CD4-positive, alpha-beta T cell (primary cell): ENCODE results near the gene MSRB3. TPM values are rescaled to one million over a fixed set of nuclear protein-coding genes. Genes with fewer than 3 reads are reported as not detected.

Experiments
- ATAC-seq: fragments of 200-7000 bp; cut with Tn5 transposase; one replicate; pipeline ENCODE4 v1.10.0; 2022; ENCODE audit warnings: mild to moderate bottlenecking; ENCODE audit not compliant: poor library complexity
- CTCF ChIA-PET: fragments of 350-600 bp; sonication (Branson Sonifier 250); formaldehyde crosslinking; loops from one replicate; lab custom pipeline; 2021; ENCODE audit warnings: antibody characterized with exemption, inconsistent platforms; lab: Charles Lee
- POLR2A ChIA-PET: fragments of 350-600 bp; sonication (Branson Sonifier 250); formaldehyde crosslinking; loops from one replicate; lab custom pipeline; 2021; ENCODE audit warnings: antibody characterized with exemption, inconsistent platforms; lab: Charles Lee
- DNase-seq, 14 experiments: peaks; one replicate each; pipeline ENCODE4 v3.0.0-alpha.2; 2013 to 2020; ENCODE audit warnings: mixed read lengths in 2 of 14
- H3K27ac ChIP-seq, 2 donors: one replicate each; pipeline versions ENCODE4 v1.5.1 to v1.7.0; 2013; ENCODE audit warnings: low read length in 2 of 2, low read depth in 1 of 2, mild to moderate bottlenecking in 1 of 2
- H3K27me3 ChIP-seq, 2 experiments: 1 replicate in 1 of 2; 2 replicates in 1 of 2; pipeline versions ENCODE4 v1.6.1 to v1.7.0; 2013; ENCODE audit warnings: low read length in 2 of 2, control low read depth in 1 of 2, mild to moderate bottlenecking in 1 of 2, moderate library complexity in 1 of 2; ENCODE audit not compliant: insufficient read depth in 2 of 2, control insufficient read depth in 1 of 2
- H3K36me3 ChIP-seq: one replicate; pipeline ENCODE4 v1.6.1; 2013; ENCODE audit warnings: low read length, control low read depth; ENCODE audit not compliant: insufficient read depth
- H3K4me1 ChIP-seq: one replicate; pipeline ENCODE4 v1.6.1; 2013; ENCODE audit warnings: low read length, control low read depth; ENCODE audit not compliant: insufficient read depth
- H3K4me3 ChIP-seq: one replicate; pipeline ENCODE4 v1.5.1; 2013; ENCODE audit warnings: mild to moderate bottlenecking, low read length, moderate library complexity
- H3K9me3 ChIP-seq, 2 experiments: 1 replicate in 1 of 2; 2 replicates in 1 of 2; pipeline versions ENCODE4 v1.6.1 to v1.7.0; 2013; ENCODE audit warnings: low read length in 2 of 2, mild to moderate bottlenecking in 2 of 2, control low read depth in 1 of 2, moderate library complexity in 1 of 2; ENCODE audit not compliant: control insufficient read depth in 1 of 2, insufficient read depth in 1 of 2
- H3K27ac Mint-ChIP-seq: one replicate; pipeline ENCODE4 v1.8.0; 2020; ENCODE audit warnings: mixed read lengths
- H3K27me3 Mint-ChIP-seq: one replicate; pipeline ENCODE4 v1.8.0; 2021; ENCODE audit warnings: mixed read lengths
- H3K36me3 Mint-ChIP-seq: one replicate; pipeline ENCODE4 v1.8.0; 2021; ENCODE audit warnings: low read depth, mixed read lengths
- H3K4me1 Mint-ChIP-seq: one replicate; pipeline ENCODE4 v1.8.0; 2021; ENCODE audit warnings: low read depth, mixed read lengths
- H3K4me3 Mint-ChIP-seq: one replicate; pipeline ENCODE4 v1.8.0; 2020; ENCODE audit warnings: mild to moderate bottlenecking, mixed read lengths
- H3K9me3 Mint-ChIP-seq: one replicate; pipeline ENCODE4 v1.8.0; 2020; ENCODE audit warnings: mixed read lengths
- intact Hi-C, 2 experiments: fragments of 100-400 bp; cut with DNase I in 1 of 2; cut with micrococcal nuclease in 1 of 2; formaldehyde crosslinking; loops; one replicate each; pipeline versions ENCODE4 v1.15.1 to v1.9.0; 2023 to 2025; cut with DNase I, micrococcal nuclease
- total RNA-seq, 174 experiments: library from RNA in 2 of 174; stranded (reverse) in 2 of 174; gene quantifications; one replicate each; pipeline ENCODE4 v1.2.3 and lab custom pipeline; 2021 to 2026
- TF ChIP-seq, protein P1 (sequence below): fragments of 200-600 bp; IDR thresholded peaks from one replicate; pipeline ENCODE4 v1.8.0; 2022; ENCODE audit warnings: antibody characterized with exemption, mild to moderate bottlenecking

Gene MSRB3
- total RNA-seq, 2 experiments from 2014 or later, result 0.17 TPM; not detected in 1

DNA sequence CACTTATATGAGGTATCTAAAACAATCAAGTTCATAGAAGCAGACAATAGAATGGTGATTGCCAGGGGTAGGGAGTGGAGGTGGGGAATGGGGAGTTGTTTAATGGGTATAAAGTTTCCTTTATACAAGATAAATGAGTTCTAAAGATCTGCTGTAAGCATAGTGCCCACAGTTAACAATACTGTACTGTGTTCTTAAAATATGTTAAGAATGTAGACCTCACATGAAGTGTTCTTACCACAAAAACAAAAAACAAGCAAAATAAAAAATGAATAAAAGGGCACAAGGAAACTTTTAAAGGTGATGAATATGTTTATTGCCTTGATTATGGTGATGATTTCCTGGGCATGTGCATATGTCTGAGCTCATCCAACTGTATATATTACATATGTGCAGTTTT lies 211.8 kb downstream of the MSRB3 start:
- Mint-ChIP-seq H3K36me3 (no peaks in the 10 kb centered on the region), H3K4me1 (no peaks in the 10 kb centered on the region), H3K4me3 (no peak overlapping the region), H3K27me3 (no peaks in the 10 kb centered on the region), H3K27ac (no peak overlapping the region), H3K9me3 (peaks cover 3% of the 10 kb centered on the region)
- H3K4me1 ChIP-seq, result no peaks in the 10 kb centered on the region
- no peak overlapping the region for H3K27ac ChIP-seq
- ChIA-PET POLR2A (no interaction called here), CTCF (no interaction called here)
- DNase-seq (no peak), ATAC-seq (no peak)
- no peaks in the 10 kb centered on the region for H3K27me3 ChIP-seq
- intact Hi-C loops, result no loop called here
- H3K36me3 ChIP-seq, result no peaks in the 10 kb centered on the region
- TF ChIP-seq, protein P1, sequence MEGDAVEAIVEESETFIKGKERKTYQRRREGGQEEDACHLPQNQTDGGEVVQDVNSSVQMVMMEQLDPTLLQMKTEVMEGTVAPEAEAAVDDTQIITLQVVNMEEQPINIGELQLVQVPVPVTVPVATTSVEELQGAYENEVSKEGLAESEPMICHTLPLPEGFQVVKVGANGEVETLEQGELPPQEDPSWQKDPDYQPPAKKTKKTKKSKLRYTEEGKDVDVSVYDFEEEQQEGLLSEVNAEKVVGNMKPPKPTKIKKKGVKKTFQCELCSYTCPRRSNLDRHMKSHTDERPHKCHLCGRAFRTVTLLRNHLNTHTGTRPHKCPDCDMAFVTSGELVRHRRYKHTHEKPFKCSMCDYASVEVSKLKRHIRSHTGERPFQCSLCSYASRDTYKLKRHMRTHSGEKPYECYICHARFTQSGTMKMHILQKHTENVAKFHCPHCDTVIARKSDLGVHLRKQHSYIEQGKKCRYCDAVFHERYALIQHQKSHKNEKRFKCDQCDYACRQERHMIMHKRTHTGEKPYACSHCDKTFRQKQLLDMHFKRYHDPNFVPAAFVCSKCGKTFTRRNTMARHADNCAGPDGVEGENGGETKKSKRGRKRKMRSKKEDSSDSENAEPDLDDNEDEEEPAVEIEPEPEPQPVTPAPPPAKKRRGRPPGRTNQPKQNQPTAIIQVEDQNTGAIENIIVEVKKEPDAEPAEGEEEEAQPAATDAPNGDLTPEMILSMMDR, result no peak
- no peak overlapping the region for H3K4me3 ChIP-seq
- no peaks in the 10 kb centered on the region for H3K9me3 ChIP-seq

DNA sequence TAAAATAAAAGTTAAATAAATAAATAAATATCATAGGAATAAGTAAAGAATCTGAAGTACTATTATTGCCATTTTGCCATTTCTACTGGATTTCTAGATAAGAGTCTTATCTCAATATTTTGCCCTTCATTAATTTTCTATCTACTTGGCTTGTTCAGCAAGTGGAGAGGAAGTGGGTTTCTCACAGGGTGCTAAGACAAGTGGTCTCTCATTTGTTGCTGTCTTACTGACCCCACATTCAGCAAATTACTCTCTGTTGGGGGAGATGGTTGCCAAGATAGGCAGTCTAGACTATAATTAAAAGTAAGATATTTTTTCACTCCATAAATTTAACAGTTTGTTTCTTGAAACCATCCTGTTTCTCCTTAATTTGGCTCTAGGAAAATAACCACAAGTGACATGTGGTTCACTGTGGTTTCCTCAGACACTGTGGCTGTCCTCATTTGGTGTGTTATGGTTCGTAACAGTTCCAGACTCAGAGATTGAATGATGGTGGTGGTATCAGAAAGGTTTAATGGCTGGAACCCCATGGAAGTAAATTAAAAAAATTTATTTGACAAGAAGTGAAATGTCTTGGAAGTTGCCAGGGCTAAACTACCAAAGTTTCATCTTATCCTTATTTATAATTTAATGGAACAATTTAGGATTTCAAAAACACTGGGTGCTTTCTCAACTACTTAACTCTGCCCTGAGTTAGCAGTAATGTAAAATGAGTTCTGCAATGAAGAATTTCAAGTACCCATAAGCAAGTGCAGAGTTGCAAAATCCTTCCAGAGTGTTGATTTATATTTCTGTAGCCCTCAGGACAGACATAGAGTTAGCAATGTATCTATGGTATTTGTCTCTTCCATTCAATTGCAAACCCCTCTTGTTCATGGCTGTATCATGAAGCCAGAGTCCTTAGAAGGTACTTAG lies 214.8 kb downstream of the MSRB3 start:
- no peak for ATAC-seq
- no peaks in the 10 kb centered on the region for H3K9me3 ChIP-seq
- intact Hi-C loops, result no loop called here
- Mint-ChIP-seq H3K4me3 (no peak overlapping the region), H3K27ac (no peak overlapping the region), H3K27me3 (no peaks in the 10 kb centered on the region), H3K9me3 (no peaks in the 10 kb centered on the region), H3K36me3 (no peaks in the 10 kb centered on the region), H3K4me1 (no peaks in the 10 kb centered on the region)
- ChIA-PET CTCF (no interaction called here), POLR2A (no interaction called here)
- H3K27ac ChIP-seq, result no peak overlapping the region
- TF ChIP-seq, protein P1, result no peak
- no peaks in the 10 kb centered on the region for H3K4me1 ChIP-seq
- no peak for DNase-seq
- H3K36me3 ChIP-seq, result no peaks in the 10 kb centered on the region
- no peak overlapping the region for H3K4me3 ChIP-seq
- no peaks in the 10 kb centered on the region for H3K27me3 ChIP-seq

DNA sequence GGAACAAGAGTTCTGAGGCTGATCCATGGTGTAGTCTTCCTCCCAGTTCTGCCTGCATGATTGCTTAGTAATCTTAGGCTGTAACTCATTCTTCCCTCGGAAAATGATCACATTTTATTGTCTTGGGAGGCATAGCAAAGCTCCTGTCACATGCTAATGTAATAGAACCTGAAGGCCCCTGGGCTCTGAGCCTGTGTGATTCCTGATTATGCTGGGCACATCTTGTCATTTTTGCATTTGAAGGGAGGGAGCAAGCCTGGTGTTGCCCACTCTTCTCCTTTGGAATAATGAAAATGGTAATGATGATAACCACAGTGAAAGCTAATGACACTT lies 215.4 kb downstream of the MSRB3 start:
- Histone ChIP-seq H3K36me3 (no peaks in the 10 kb centered on the region), H3K4me1 (no peaks in the 10 kb centered on the region), H3K4me3 (no peak overlapping the region), H3K27me3 (no peaks in the 10 kb centered on the region), H3K27ac (no peak overlapping the region), H3K9me3 (no peaks in the 10 kb centered on the region)
- ATAC-seq (no peak), DNase-seq (no peak)
- intact Hi-C loops, result no loop called here
- CTCF ChIA-PET, result no interaction called here
- TF ChIP-seq, protein P1, result no peak
- Mint-ChIP-seq H3K27ac (no peak overlapping the region), H3K36me3 (no peaks in the 10 kb centered on the region), H3K4me3 (no peak overlapping the region), H3K4me1 (no peaks in the 10 kb centered on the region), H3K9me3 (no peaks in the 10 kb centered on the region), H3K27me3 (peaks cover 5% of the 10 kb centered on the region)
- POLR2A ChIA-PET, result no interaction called here
